GM20000 (cell line): ENCODE measurements around the gene TCF12.
"Not testable (repeated sequence)": the region's sequence is repeated elsewhere in the genome, so short reads cannot be mapped to it uniquely, and the experiment has no call there.

Experiments used
- DNase-seq: peaks from one replicate; pipeline ENCODE4 v3.0.0; 2012; ENCODE audit warnings: low spot score
- TF ChIP-seq, protein P1 (sequence below): IDR thresholded peaks from 2 replicates; pipeline ENCODE4 v1.5.1; 2012; ENCODE audit warnings: mild to moderate bottlenecking, control low read depth; ENCODE audit errors: extremely low read depth, missing control alignments

TCF12 gene

DNA sequence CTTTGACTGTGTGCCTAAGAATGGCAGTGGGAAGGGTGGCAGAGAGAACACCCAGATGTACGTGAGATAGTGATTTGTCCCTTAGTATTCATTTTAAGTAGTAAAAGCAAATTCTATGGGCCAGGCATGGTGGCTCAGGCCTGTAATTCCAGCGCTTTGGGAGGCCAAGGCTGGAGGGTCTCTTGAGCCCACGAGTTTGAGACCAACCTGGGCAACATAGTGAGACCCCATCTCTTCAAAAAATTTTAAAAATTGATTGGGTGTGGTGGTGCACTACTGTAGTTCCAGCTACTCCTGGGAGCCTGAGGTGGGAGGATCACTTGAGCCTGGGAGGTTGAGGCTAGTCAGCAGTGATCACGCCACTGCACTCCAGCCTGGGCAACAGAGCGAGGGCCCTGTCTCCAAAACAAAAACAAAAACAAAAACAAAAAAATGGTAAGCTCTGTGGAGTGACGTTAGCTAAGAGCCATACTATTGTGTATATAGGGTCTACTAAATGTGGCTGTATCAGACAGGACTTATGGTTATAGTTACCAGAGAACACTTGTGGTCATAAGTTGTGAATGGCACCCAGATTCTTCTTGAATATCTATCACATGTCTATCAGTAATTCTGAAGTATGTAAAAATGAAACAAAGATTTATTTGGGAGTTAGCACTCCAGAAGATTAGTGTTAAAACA, 171.5 kb downstream of the TCF12 start:
- no peak for DNase-seq
- TF ChIP-seq, protein P1, sequence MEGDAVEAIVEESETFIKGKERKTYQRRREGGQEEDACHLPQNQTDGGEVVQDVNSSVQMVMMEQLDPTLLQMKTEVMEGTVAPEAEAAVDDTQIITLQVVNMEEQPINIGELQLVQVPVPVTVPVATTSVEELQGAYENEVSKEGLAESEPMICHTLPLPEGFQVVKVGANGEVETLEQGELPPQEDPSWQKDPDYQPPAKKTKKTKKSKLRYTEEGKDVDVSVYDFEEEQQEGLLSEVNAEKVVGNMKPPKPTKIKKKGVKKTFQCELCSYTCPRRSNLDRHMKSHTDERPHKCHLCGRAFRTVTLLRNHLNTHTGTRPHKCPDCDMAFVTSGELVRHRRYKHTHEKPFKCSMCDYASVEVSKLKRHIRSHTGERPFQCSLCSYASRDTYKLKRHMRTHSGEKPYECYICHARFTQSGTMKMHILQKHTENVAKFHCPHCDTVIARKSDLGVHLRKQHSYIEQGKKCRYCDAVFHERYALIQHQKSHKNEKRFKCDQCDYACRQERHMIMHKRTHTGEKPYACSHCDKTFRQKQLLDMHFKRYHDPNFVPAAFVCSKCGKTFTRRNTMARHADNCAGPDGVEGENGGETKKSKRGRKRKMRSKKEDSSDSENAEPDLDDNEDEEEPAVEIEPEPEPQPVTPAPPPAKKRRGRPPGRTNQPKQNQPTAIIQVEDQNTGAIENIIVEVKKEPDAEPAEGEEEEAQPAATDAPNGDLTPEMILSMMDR = no peak

DNA sequence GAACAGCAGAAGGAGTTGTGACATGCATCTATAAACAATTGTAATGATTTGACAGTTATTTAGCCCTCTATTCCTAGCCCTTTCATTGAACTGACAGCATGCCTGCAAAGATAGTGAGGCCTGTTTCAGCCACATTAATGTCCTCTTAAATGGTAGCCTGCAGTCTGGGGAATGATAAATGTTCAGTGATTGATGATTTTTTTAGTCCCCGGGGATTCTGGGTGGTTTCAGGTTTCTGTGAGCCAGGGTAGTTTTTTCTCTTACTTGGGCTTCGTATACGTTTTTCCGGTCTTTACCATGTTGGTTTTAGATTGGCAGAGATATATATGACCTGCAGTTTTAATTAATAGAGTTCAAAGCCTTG, 172.0 kb downstream of the TCF12 start:
- no peak for DNase-seq
- TF ChIP-seq, protein P1 = no peak

DNA sequence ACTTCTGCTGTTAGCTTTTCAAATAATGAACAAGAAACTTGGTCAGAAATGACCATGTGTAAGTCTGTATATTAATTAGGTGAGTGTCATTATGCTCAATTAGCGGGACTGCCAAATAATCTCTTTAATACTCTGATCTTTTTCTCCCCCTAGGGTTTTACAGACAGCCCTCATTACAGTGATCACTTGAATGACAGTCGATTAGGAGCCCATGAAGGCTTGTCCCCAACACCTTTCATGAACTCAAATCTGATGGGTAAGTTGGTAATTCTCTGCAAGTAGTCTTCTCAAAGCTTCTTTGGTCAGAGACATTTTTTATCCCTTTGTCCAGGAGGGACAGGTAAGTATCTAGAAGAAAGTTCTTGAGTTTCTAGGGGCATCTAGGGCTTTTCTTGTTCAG, 173.2 kb downstream of the TCF12 start:
- DNase-seq = no peak

GRCh38 chr15:57092252-57092651, 173.8 kb downstream of the TCF12 start:
- TF ChIP-seq, protein P1 = no peak
- DNase-seq = no peak

More for the DNA sequence above, 173.2 kb downstream of the TCF12 start:
- TF ChIP-seq, protein P1 = no peak

DNA sequence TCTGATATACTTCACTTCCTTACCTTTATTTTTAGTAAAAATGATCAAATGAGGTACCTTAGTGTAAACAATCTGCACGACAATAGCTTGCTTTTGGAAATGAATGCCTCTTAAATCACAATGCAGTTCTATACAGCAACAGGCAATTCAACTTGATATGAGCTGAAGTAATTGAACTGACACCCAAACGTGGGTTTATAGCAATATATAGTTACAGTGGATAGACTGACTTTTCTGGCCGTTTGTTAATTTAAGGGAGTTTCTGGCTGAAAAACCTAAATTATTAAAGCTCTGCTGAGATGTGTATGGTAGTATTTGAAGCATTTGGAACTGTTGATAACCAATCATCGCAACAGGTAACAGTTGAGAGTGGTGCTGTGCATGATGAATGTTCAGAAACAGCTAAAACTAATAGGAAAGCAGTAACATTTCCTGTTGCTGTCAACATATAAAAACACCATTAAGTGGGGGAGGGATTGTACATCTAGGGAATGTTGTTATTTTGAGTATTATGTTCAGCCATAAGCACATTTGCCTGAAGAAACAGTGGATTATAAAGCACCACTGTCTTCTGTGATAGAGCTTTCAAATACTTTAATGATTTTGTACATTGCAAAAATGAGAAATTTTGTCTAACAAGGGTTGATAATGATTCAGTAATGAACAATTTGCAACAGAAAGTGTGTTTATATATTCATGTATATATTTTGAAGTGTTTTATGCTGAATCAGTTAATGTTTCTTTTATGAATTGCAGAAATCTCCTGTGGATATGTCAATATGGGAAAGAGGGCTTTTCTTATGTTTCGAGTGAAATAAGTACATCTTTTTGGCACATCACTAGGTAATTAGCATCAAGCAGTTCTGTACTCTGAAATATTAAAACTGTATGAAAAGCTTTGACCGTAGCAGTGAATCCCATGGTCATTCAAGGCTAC, 176.1 kb downstream of the TCF12 start:
- DNase-seq = no peak
- TF ChIP-seq, protein P1 = no peak

DNA sequence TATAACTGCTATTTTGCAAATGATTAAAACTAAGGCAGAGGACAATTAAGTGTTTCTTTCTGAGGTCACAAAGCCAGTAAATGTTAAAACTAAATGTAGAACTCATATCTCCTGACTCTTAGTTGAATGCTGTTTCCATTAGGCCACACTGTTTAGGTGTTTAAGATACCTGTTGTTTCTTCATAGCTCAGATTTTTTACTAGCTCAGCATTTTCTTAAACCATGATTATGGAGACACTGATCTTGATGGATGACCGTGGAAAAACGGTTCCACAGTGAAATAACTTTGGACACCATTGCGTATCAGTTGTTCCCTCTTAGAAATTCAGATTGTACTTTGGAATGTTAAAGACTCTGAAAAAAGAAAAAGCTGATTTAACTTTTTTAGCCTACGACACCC, 177.5 kb downstream of the TCF12 start:
- TF ChIP-seq, protein P1 = no peak
- no peak for DNase-seq

DNA sequence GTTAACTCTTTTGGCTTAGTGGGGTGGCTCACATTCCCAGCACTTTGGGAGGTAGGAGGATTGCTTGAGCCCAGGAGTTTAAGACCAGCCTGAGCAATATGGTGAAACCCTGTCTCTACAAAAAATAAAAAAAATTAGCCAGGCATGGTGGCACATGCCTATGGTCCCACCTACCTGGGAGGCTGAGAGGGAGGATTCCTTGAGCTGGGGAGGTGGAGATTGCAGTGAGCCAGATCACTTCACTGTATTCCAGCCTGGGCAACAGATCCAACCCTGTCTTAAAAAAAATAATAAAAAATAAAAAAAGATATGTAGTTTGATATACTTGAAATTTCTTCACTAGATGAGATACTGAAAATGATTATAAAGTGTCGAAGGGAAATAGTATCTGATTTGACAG, 178.8 kb downstream of the TCF12 start:
- DNase-seq = no peak
- TF ChIP-seq, protein P1 = no peak

DNA sequence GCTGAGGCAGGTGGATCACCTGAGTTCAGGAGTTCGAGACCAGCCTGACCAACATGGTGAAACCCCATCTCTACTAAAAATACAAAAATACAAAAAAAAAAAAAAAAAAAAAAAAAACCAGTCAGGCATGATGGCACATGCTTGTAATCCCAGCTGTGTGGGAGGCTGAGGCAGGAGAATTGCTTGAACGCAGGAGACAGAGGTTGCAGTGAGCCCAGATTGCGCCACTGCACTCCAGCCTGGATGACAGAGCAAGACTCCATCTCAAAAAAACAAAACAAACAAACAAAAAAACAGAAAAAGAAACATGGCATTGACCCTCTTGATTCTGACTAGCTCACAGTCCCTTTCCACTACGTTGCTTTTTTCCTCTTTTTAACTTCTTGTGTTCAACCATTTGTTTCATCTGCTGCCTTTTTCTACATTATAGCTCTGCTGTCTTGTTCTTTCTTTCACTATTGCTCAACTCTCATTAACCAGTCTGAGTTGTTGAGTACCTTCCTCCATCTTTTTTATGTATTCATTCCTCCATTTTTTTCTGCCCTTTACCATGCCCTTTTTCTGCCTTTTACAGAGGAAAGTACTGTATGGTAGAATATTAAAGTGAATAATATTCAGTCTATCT, 179.6 kb downstream of the TCF12 start:
- not testable (repeated sequence) for DNase-seq
